Measurements from ENCODE around the gene BCAS4. TPM values are rescaled to one million over a fixed set of nuclear protein-coding genes. Genes with fewer than 3 reads are reported as not detected.

BCAS4 gene
- total RNA-seq, 1 experiment from 2014 or later, result 7.9 TPM

- H3K27me3 Mint-ChIP-seq (ENCODE audit: insufficient read depth, unreplicated experiment), result no peaks in the 10 kb centered on the region
- no peak overlapping the region for H3K27ac Mint-ChIP-seq (ENCODE audit: low read depth, unreplicated experiment)
- BruUV-seq (replicated peaks), result no TSS peak
- intact Hi-C loops (cut with micrococcal nuclease), result no loop called here
- no peak for DNase-seq (ENCODE audit: unreplicated experiment)
- peaks cover 7% of the 10 kb centered on the region for H3K36me3 Mint-ChIP-seq (ENCODE audit: insufficient read depth, unreplicated experiment)
- POLR2A ChIA-PET, result interaction anchor here (0.6 kb wide), 1 partner anchor 130 kb away, joined by 3 read pairs; no protein-coding TSS in a partner anchor
- H3K9me3 Mint-ChIP-seq (ENCODE audit: unreplicated experiment), result no peaks in the 10 kb centered on the region
- H3K4me3 Mint-ChIP-seq (ENCODE audit: unreplicated experiment), result no peak overlapping the region
- TF ChIP-seq, protein P1, sequence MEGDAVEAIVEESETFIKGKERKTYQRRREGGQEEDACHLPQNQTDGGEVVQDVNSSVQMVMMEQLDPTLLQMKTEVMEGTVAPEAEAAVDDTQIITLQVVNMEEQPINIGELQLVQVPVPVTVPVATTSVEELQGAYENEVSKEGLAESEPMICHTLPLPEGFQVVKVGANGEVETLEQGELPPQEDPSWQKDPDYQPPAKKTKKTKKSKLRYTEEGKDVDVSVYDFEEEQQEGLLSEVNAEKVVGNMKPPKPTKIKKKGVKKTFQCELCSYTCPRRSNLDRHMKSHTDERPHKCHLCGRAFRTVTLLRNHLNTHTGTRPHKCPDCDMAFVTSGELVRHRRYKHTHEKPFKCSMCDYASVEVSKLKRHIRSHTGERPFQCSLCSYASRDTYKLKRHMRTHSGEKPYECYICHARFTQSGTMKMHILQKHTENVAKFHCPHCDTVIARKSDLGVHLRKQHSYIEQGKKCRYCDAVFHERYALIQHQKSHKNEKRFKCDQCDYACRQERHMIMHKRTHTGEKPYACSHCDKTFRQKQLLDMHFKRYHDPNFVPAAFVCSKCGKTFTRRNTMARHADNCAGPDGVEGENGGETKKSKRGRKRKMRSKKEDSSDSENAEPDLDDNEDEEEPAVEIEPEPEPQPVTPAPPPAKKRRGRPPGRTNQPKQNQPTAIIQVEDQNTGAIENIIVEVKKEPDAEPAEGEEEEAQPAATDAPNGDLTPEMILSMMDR (IDR thresholded peaks at IDR 0.05; ENCODE audit: unreplicated experiment), result no peak
- CTCF ChIA-PET, result interaction anchor here (1.2 to 6.3 kb wide), 4 partner anchors 19 to 493 kb away, joined by 3 to 60 read pairs (median 6); partner anchors contain the start of genes ADNP and BCAS4
- H3K4me1 Mint-ChIP-seq (ENCODE audit: insufficient read depth, unreplicated experiment), result peaks cover 16% of the 10 kb centered on the region
Measured at GRCh38 chr20:50813801-50814200, 18.9 kb downstream of the BCAS4 start.

GRCh38 chr20:50814438-50815161 lies 19.7 kb downstream of the BCAS4 start:
- intact Hi-C loops (cut with micrococcal nuclease), result loop anchor here (5.0 kb wide), 1 partner anchor 73 kb away; no protein-coding TSS in a partner anchor
- H3K9me3 Mint-ChIP-seq (ENCODE audit: unreplicated experiment), result no peaks in the 10 kb centered on the region
- peaks cover 16% of the 10 kb centered on the region for H3K4me1 Mint-ChIP-seq (ENCODE audit: insufficient read depth, unreplicated experiment)

DNA sequence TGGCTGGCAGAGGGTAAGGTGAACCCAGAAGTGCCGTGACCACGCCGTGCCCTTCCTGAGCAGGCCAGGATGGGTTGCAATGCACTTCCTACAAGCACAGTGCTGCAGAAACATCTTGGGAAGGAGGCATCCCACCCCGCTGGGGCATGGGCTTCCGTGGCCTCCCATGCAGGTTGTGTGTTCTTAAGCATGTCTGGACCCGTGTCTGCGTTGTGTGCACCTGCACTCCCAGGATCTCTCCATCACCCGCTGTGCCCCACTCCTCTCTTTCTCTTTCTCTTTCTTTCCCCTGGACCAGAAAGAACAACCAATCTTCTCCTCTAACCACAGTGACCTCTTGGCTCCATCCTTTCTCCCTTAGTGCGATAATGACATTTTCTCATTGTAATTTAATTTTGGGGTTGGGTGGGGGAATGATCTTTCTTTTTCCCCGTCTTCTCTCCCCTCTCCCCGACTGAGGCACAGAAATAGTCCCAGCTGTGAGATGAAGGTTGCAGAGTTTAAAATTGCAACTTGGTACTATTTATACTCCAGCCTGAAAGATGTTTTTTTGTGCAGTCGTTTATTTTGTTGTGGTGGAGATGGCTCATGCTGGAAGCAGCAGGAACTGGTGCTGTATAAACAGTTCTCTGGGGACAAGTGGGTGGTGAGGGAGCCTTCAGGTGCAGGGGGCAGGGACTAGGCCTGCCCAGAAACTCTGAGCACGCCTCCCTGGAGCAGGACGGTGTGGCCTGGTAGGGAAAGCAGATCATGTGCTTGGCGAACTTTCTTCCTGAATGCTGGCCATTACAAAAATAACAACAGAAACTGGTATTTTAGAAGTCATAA lies 20.5 kb downstream of the BCAS4 start:
- Mint-ChIP-seq H3K4me3 (ENCODE audit: unreplicated experiment) (no peak overlapping the region), H3K27ac (ENCODE audit: low read depth, unreplicated experiment) (peak overlapping the region; percentile 52), H3K9me3 (ENCODE audit: unreplicated experiment) (no peaks in the 10 kb centered on the region), H3K36me3 (ENCODE audit: insufficient read depth, unreplicated experiment) (peaks cover 9% of the 10 kb centered on the region), H3K27me3 (ENCODE audit: insufficient read depth, unreplicated experiment) (no peaks in the 10 kb centered on the region), H3K4me1 (ENCODE audit: insufficient read depth, unreplicated experiment) (peaks cover 16% of the 10 kb centered on the region)
- BruUV-seq (replicated peaks), result no TSS peak
- TF ChIP-seq, protein P1 (IDR thresholded peaks at IDR 0.05; ENCODE audit: unreplicated experiment), result no peak
- no peak for DNase-seq (ENCODE audit: unreplicated experiment)
- CTCF ChIA-PET, result interaction anchor here (0.6 to 6.3 kb wide), 6 partner anchors 11 to 152 kb away, joined by 3 to 60 read pairs (median 6); partner anchors contain the start of genes ADNP and BCAS4
- intact Hi-C loops (cut with micrococcal nuclease), result loop anchor here (5.0 kb wide), 1 partner anchor 72 kb away; no protein-coding TSS in a partner anchor
- POLR2A ChIA-PET, result interaction anchor here (1.6 kb wide), 1 partner anchor 143 kb away, joined by 5 read pairs; no protein-coding TSS in a partner anchor

More at GRCh38 chr20:50814438-50815161, 19.7 kb downstream of the BCAS4 start:
- H3K36me3 Mint-ChIP-seq (ENCODE audit: insufficient read depth, unreplicated experiment), result peaks cover 9% of the 10 kb centered on the region
- no peak overlapping the region for H3K4me3 Mint-ChIP-seq (ENCODE audit: unreplicated experiment)
- ChIA-PET POLR2A (interaction anchor here (0.6 to 0.7 kb wide), 2 partner anchors 127 to 131 kb away, joined by 3 read pairs; no protein-coding TSS in a partner anchor), CTCF (interaction anchor here (0.6 to 6.3 kb wide), 10 partner anchors 20 to 695 kb away, joined by 3 to 60 read pairs (median 3); partner anchors contain the start of genes ADNP and BCAS4)
- H3K27ac Mint-ChIP-seq (ENCODE audit: low read depth, unreplicated experiment), result no peak overlapping the region
- BruUV-seq (replicated peaks), result no TSS peak
- no peak for DNase-seq (ENCODE audit: unreplicated experiment)
- TF ChIP-seq, protein P1 (IDR thresholded peaks at IDR 0.05; ENCODE audit: unreplicated experiment), result no peak
- no peaks in the 10 kb centered on the region for H3K27me3 Mint-ChIP-seq (ENCODE audit: insufficient read depth, unreplicated experiment)

Measured in MCF 10A (cell line).